Astrocyte (in vitro differentiated cells and primary cell): ENCODE data around the gene VWC2. TPM values are rescaled to one million over a fixed set of nuclear protein-coding genes. Genes with fewer than 3 reads are reported as not detected.

Experiments used
- DNase-seq: peaks from one replicate; pipeline ENCODE4 v3.0.0-alpha.2; 2010; ENCODE audit warnings: low read depth
- FAIRE-seq: peaks from 2 replicates; lab custom pipeline; 2011; peaks lifted over from hg19 to GRCh38; lab: Jason Lieb, UNC
- H2AFZ ChIP-seq: 2 replicates; pipeline ENCODE4 v1.6.0; 2012; ENCODE audit warnings: low read depth, low read length, inconsistent platforms
- H3K27ac ChIP-seq: 2 replicates; pipeline ENCODE4 v1.5.1; 2011; ENCODE audit warnings: low read depth, low read length, inconsistent platforms
- H3K27me3 ChIP-seq: 2 replicates; pipeline ENCODE4 v1.6.0; 2011; ENCODE audit warnings: low read length, inconsistent platforms; ENCODE audit not compliant: insufficient read depth
- H3K36me3 ChIP-seq: 2 replicates; pipeline ENCODE4 v1.5.1; 2011; ENCODE audit warnings: low read length, inconsistent platforms; ENCODE audit not compliant: insufficient read depth
- H3K4me1 ChIP-seq: 2 replicates; pipeline ENCODE4 v1.5.1; 2011; ENCODE audit warnings: low read length, inconsistent platforms; ENCODE audit not compliant: insufficient read depth
- H3K4me2 ChIP-seq: 2 replicates; pipeline ENCODE4 v1.6.0; 2012; ENCODE audit warnings: low read length, inconsistent platforms
- H3K4me3 ChIP-seq: 2 replicates; pipeline ENCODE4 v1.5.1; 2011; ENCODE audit warnings: low read depth, mild to moderate bottlenecking, low read length, inconsistent platforms; ENCODE audit not compliant: insufficient read depth
- H3K79me2 ChIP-seq: 2 replicates; pipeline ENCODE4 v1.6.0; 2012; ENCODE audit warnings: mild to moderate bottlenecking, low read length, inconsistent platforms; ENCODE audit not compliant: insufficient read depth
- H3K9ac ChIP-seq: 2 replicates; pipeline ENCODE4 v1.6.0; 2012; ENCODE audit warnings: mild to moderate bottlenecking, low read length, inconsistent platforms
- H3K9me3 ChIP-seq: 2 replicates; pipeline ENCODE4 v1.5.1; 2012; ENCODE audit warnings: low read depth, mild to moderate bottlenecking, low read length, inconsistent platforms; ENCODE audit not compliant: insufficient read depth
- H4K20me1 ChIP-seq: 2 replicates; pipeline ENCODE4 v1.6.0; 2012; ENCODE audit warnings: low read length, inconsistent platforms; ENCODE audit not compliant: insufficient read depth
- H3K27ac Mint-ChIP-seq: one replicate; pipeline ENCODE4 v1.8.0; 2021; ENCODE audit warnings: mild to moderate bottlenecking, mixed read lengths; ENCODE audit not compliant: unreplicated experiment
- H3K27me3 Mint-ChIP-seq: one replicate; pipeline ENCODE4 v1.8.0; 2021; ENCODE audit warnings: low read depth, mixed read lengths; ENCODE audit not compliant: unreplicated experiment
- H3K36me3 Mint-ChIP-seq: one replicate; pipeline ENCODE4 v1.8.0; 2021; ENCODE audit warnings: low read depth, mixed read lengths; ENCODE audit not compliant: unreplicated experiment
- H3K4me1 Mint-ChIP-seq: one replicate; pipeline ENCODE4 v1.8.0; 2021; ENCODE audit warnings: low read depth, mixed read lengths; ENCODE audit not compliant: unreplicated experiment
- H3K4me3 Mint-ChIP-seq: one replicate; pipeline ENCODE4 v1.8.0; 2021; ENCODE audit warnings: mild to moderate bottlenecking, moderate library complexity, mixed read lengths; ENCODE audit not compliant: unreplicated experiment
- H3K9me3 Mint-ChIP-seq: one replicate; pipeline ENCODE4 v1.8.0; 2021; ENCODE audit warnings: mild to moderate bottlenecking, mixed read lengths; ENCODE audit not compliant: unreplicated experiment
- CTCF ChIP-seq: IDR thresholded peaks from 2 replicates; pipeline ENCODE4 v1.5.1; 2011; ENCODE audit warnings: low read depth, mild to moderate bottlenecking, inconsistent platforms, low read length, moderate library complexity; ENCODE audit not compliant: insufficient read depth
- EZH2 ChIP-seq: IDR thresholded peaks from 2 replicates; pipeline ENCODE4 v1.6.1; 2012; ENCODE audit warnings: mild to moderate bottlenecking, low read length, inconsistent platforms; ENCODE audit not compliant: insufficient read depth
- total RNA-seq: library from RNA; stranded (reverse); gene quantifications from 2 replicates; pipeline ENCODE4 v1.2.1, GENCODE V29; 2021

Gene VWC2
- total RNA-seq, 1 donor from 2014 or later: not detected

DNA sequence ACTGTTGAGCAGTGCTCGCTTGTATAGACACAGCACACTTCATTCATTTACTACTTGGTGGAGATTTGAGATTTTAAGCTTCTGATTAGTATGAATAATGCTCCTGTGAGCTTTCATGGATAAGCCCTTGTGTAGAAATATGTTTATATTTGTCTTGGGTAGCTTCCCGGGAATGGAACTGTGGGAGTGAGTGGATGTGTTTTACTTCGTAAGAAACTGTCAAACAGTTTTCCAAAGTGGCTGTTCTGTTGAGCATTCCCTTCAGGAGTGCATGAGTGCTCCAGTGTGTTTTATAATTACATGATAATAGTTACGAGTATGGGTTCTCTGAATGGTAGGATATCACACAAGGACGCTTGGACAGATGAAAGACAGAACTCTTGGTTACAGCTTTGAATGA lies 49.4 kb downstream of the VWC2 start:
- Histone ChIP-seq H3K9me3 (no peaks in the 10 kb centered on the region), H3K4me2 (no peak overlapping the region), H3K9ac (no peak overlapping the region), H3K4me1 (no peaks in the 10 kb centered on the region), H2AFZ (no peak overlapping the region), H3K36me3 (no peaks in the 10 kb centered on the region), H3K79me2 (no peaks in the 10 kb centered on the region), H3K4me3 (no peak overlapping the region), H3K27me3 (no peaks in the 10 kb centered on the region), H4K20me1 (no peaks in the 10 kb centered on the region), H3K27ac (no peak overlapping the region)
- Mint-ChIP-seq H3K27me3 (no peaks in the 10 kb centered on the region), H3K27ac (no peak overlapping the region), H3K4me3 (no peak overlapping the region), H3K36me3 (no peaks in the 10 kb centered on the region), H3K4me1 (no peaks in the 10 kb centered on the region), H3K9me3 (no peaks in the 10 kb centered on the region)
- no peak for TF ChIP-seq EZH2
- TF ChIP-seq CTCF: no peak
- no peak for FAIRE-seq
- DNase-seq: no peak

DNA sequence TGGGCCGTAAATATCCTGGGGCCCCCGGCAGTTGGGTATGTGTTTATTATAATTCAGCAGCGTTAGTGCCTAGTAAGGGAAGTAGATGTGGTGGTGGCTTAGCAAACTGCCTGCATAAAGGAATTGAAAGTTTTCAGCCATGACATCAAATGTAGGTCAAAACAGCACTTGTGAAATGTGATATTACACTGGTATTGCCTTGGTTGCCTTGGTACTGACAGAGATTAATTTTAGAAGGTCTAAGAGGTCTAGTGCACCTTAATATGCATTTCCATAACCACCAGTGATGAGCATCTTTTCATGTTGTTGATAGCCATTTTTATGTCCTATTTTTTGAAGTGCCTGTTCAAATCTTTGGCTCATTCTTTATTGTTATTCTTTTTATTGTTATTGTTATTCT lies 50.1 kb downstream of the VWC2 start:
- H3K79me2 ChIP-seq: no peaks in the 10 kb centered on the region
- H3K36me3 ChIP-seq: no peaks in the 10 kb centered on the region
- DNase-seq (no peak), FAIRE-seq (no peak)
- H3K27me3 Mint-ChIP-seq: no peaks in the 10 kb centered on the region
- H4K20me1 ChIP-seq: no peaks in the 10 kb centered on the region
- H3K4me2 ChIP-seq: no peak overlapping the region
- H3K4me1 ChIP-seq: no peaks in the 10 kb centered on the region
- no peaks in the 10 kb centered on the region for H3K36me3 Mint-ChIP-seq
- no peaks in the 10 kb centered on the region for H3K27me3 ChIP-seq
- no peak overlapping the region for H3K9ac ChIP-seq
- no peaks in the 10 kb centered on the region for H3K9me3 Mint-ChIP-seq
- no peaks in the 10 kb centered on the region for H3K9me3 ChIP-seq
- H3K4me3 Mint-ChIP-seq: no peak overlapping the region
- TF ChIP-seq EZH2 (no peak), CTCF (no peak)
- H3K4me3 ChIP-seq: no peak overlapping the region
- H2AFZ ChIP-seq: no peak overlapping the region
- H3K27ac Mint-ChIP-seq: no peak overlapping the region
- H3K27ac ChIP-seq: no peak overlapping the region
- no peaks in the 10 kb centered on the region for H3K4me1 Mint-ChIP-seq

- no peak for TF ChIP-seq CTCF
- TF ChIP-seq EZH2: no peak
- no peak overlapping the region for H3K4me3 ChIP-seq
- H3K27ac Mint-ChIP-seq: no peak overlapping the region
- H3K4me2 ChIP-seq: no peak overlapping the region
- no peaks in the 10 kb centered on the region for H3K9me3 Mint-ChIP-seq
- no peaks in the 10 kb centered on the region for H3K4me1 Mint-ChIP-seq
- H3K36me3 Mint-ChIP-seq: no peaks in the 10 kb centered on the region
- H3K9ac ChIP-seq: no peak overlapping the region
- no peak overlapping the region for H2AFZ ChIP-seq
- H3K36me3 ChIP-seq: no peaks in the 10 kb centered on the region
- DNase-seq (no peak), FAIRE-seq (no peak)
- no peaks in the 10 kb centered on the region for H3K27me3 ChIP-seq
- peaks cover 2% of the 10 kb centered on the region for H3K9me3 ChIP-seq
- H3K27me3 Mint-ChIP-seq: peaks cover 9% of the 10 kb centered on the region
- H3K27ac ChIP-seq: no peak overlapping the region
- H4K20me1 ChIP-seq: no peaks in the 10 kb centered on the region
- H3K79me2 ChIP-seq: no peaks in the 10 kb centered on the region
- no peak overlapping the region for H3K4me3 Mint-ChIP-seq
- H3K4me1 ChIP-seq: no peaks in the 10 kb centered on the region
These were observed 66.6 kb downstream of the VWC2 start for GRCh38 chr7:49839863-49840645.
